HG03342 (cell line): ENCODE measurements around the gene IL1RAPL1.

Experiments
- ATAC-seq: cut with Tn5 transposase; IDR thresholded peaks from one replicate; pipeline ENCODE4 v1.9.1; 2021; ENCODE audit warnings: mild to moderate bottlenecking, moderate library complexity; ENCODE audit not compliant: unreplicated experiment

The IL1RAPL1 gene

GRCh38 chrX:29488919-29489318 is 901.7 kb downstream of the IL1RAPL1 start:
- ATAC-seq = peak; percentile 59

GRCh38 chrX:29490606-29491005 is 903.4 kb downstream of the IL1RAPL1 start:
- no peak for ATAC-seq

GRCh38 chrX:29491659-29492058 is 904.4 kb downstream of the IL1RAPL1 start:
- ATAC-seq = no peak

GRCh38 chrX:29496636-29497180 is 909.5 kb downstream of the IL1RAPL1 start:
- no peak for ATAC-seq

GRCh38 chrX:29506729-29507128 is 919.5 kb downstream of the IL1RAPL1 start:
- no peak for ATAC-seq

- ATAC-seq = no peak
Observed at GRCh38 chrX:29518100-29518499, 930.9 kb downstream of the IL1RAPL1 start.

GRCh38 chrX:29528281-29528680 is 941.0 kb downstream of the IL1RAPL1 start:
- ATAC-seq = peak; percentile 87

- no peak for ATAC-seq
Observed at GRCh38 chrX:29530501-29530900, 943.3 kb downstream of the IL1RAPL1 start.

GRCh38 chrX:29531336-29531735 is 944.1 kb downstream of the IL1RAPL1 start:
- ATAC-seq = no peak

GRCh38 chrX:29535212-29536162 is 948.2 kb downstream of the IL1RAPL1 start:
- no peak for ATAC-seq

- peak; percentile 53 for ATAC-seq
Observed at GRCh38 chrX:29541038-29541437, 953.8 kb downstream of the IL1RAPL1 start.

GRCh38 chrX:29542152-29542551 is 954.9 kb downstream of the IL1RAPL1 start:
- ATAC-seq = peak; percentile 55

GRCh38 chrX:29545878-29546277 is 958.6 kb downstream of the IL1RAPL1 start:
- ATAC-seq = no peak

- no peak for ATAC-seq
Observed at GRCh38 chrX:29547877-29548276, 960.6 kb downstream of the IL1RAPL1 start.

- no peak for ATAC-seq
Observed at GRCh38 chrX:29553542-29553941, 966.3 kb downstream of the IL1RAPL1 start.

GRCh38 chrX:29555465-29556091 is 968.3 kb downstream of the IL1RAPL1 start:
- peak; percentile 97 for ATAC-seq

GRCh38 chrX:29560065-29560464 is 972.8 kb downstream of the IL1RAPL1 start:
- no peak for ATAC-seq

GRCh38 chrX:29561417-29561816 is 974.2 kb downstream of the IL1RAPL1 start:
- ATAC-seq = no peak

- ATAC-seq = no peak
Observed at GRCh38 chrX:29580560-29580959, 993.3 kb downstream of the IL1RAPL1 start.

GRCh38 chrX:29581223-29581622 is 994.0 kb downstream of the IL1RAPL1 start:
- ATAC-seq = no peak

- peak; percentile 45 for ATAC-seq
Observed at GRCh38 chrX:29587107-29587506, 999.9 kb downstream of the IL1RAPL1 start.

- no peak for ATAC-seq
Observed at GRCh38 chrX:29590921-29591320, 1003.7 kb downstream of the IL1RAPL1 start.
